HepG2 (cell line): ENCODE data around the gene HBS1L. TPM values are rescaled to one million over a fixed set of nuclear protein-coding genes. Genes with fewer than 3 reads are reported as not detected.

Experiments used
- ATAC-seq: fragments of 200-7000 bp; cut with Tn5 transposase; 3 replicates; pipeline ENCODE4 v1.9.1; 2020; ENCODE audit warnings: mild to moderate bottlenecking, moderate library complexity
- BruUV-seq: library from RNA; stranded (reverse); fragments of 400-500 nt; replicated peaks from 2 replicates; lab custom pipeline; 2021; lab: Mats Ljungman, UMichigan
- CTCF ChIA-PET: fragments of 300-600 bp; formaldehyde crosslinking; extraction: SDS; loops from one replicate; lab custom pipeline; 2021; ENCODE audit warnings: low total read pairs, inconsistent platforms, low intra/inter-chr PET ratio; lab: Yijun Ruan, JAX
- POLR2A ChIA-PET: fragments of 350-600 bp; sonication (Branson Sonifier 250); formaldehyde crosslinking; loops from one replicate; lab custom pipeline; 2020; ENCODE audit warnings: antibody characterized with exemption, inconsistent platforms; lab: Yijun Ruan, JAX
- DNase-seq: peaks from one replicate; pipeline ENCODE4 v3.0.0-alpha.2; 2015; ENCODE audit warnings: low spot score
- FAIRE-seq: peaks from 3 replicates; lab custom pipeline; 2011; peaks lifted over from hg19 to GRCh38; lab: Jason Lieb, UNC
- H2AFZ ChIP-seq: one replicate; pipeline ENCODE4 v1.6.1; 2011; ENCODE audit warnings: low read length, inconsistent platforms
- H3K27ac ChIP-seq: fragments of 300-600 bp; 3 replicates; pipeline ENCODE4 v1.8.0; 2011; ENCODE audit warnings: mixed run types, mild to moderate bottlenecking, mixed read lengths, low read length, inconsistent platforms; ENCODE audit not compliant: insufficient read depth; ENCODE audit errors: extremely low read length
- H3K27me3 ChIP-seq, 2 experiments: fragments of 200-600 bp in 1 of 2; 2 replicates in 1 of 2; 3 replicates in 1 of 2; pipeline versions ENCODE4 v1.6.0 to v1.8.0; 2011; ENCODE audit warnings: low read length in 2 of 2, mild to moderate bottlenecking in 2 of 2, moderate library complexity in 2 of 2, inconsistent platforms in 1 of 2; ENCODE audit not compliant: insufficient read depth in 2 of 2, control insufficient read depth in 1 of 2
- H3K36me3 ChIP-seq, 2 experiments: fragments of 200-600 bp in 1 of 2; replicated peaks in 1 of 2; 2 replicates in 1 of 2; 3 replicates in 1 of 2; pipeline versions ENCODE4 v1.5.1 to v1.8.0; 2011; ENCODE audit warnings: low read length in 2 of 2, inconsistent platforms in 1 of 2; ENCODE audit not compliant: insufficient read depth in 2 of 2, control insufficient read depth in 1 of 2
- H3K4me1 ChIP-seq: 2 replicates; pipeline ENCODE4 v1.5.1; 2012; ENCODE audit warnings: low read length, inconsistent platforms; ENCODE audit not compliant: insufficient read depth
- H3K4me2 ChIP-seq: 2 replicates; pipeline ENCODE4 v1.6.0; 2011; ENCODE audit warnings: low read depth, low read length, inconsistent platforms
- H3K4me3 ChIP-seq, 3 experiments: fragments of 200-600 bp in 1 of 3; sonication (generic), shearing (Covaris generic) in 1 of 3; replicated peaks in 1 of 3; 2 replicates each; pipeline ENCODE4 v1.5.1; 2011 to 2016; ENCODE audit warnings: low read length in 3 of 3, inconsistent platforms in 2 of 3, low read depth in 2 of 3, mild to moderate bottlenecking in 2 of 3, control low read depth in 1 of 3, mixed read lengths in 1 of 3; ENCODE audit not compliant: insufficient read depth in 1 of 3
- H3K79me2 ChIP-seq: one replicate; pipeline ENCODE4 v1.6.1; 2011; ENCODE audit warnings: low read length, inconsistent platforms; ENCODE audit not compliant: insufficient read depth
- H3K9ac ChIP-seq: 2 replicates; pipeline ENCODE4 v1.6.0; 2011; ENCODE audit warnings: mild to moderate bottlenecking, low read depth, low read length, inconsistent platforms; ENCODE audit not compliant: insufficient read depth
- H3K9me3 ChIP-seq: 2 replicates; pipeline ENCODE4 v1.5.1; 2012; ENCODE audit warnings: mild to moderate bottlenecking, low read length
- H4K20me1 ChIP-seq: 2 replicates; pipeline ENCODE4 v1.6.0; 2011; ENCODE audit warnings: inconsistent platforms, mild to moderate bottlenecking, low read length, moderate library complexity; ENCODE audit not compliant: insufficient read depth
- CREB3 ChIP-seq: sonication (generic); formaldehyde crosslinking; IDR thresholded peaks from 2 replicates; pipeline ENCODE4 v1.5.0; 2020; ENCODE audit warnings: missing genetic modification reagents
- E2F2 ChIP-seq: sonication (generic); formaldehyde crosslinking; IDR thresholded peaks from 2 replicates; pipeline ENCODE4 v1.4.0; 2020; ENCODE audit warnings: missing genetic modification reagents, borderline replicate concordance
- ELF3 ChIP-seq: IDR thresholded peaks from 2 replicates; pipeline ENCODE4 v1.6.1; 2016; ENCODE audit warnings: missing genetic modification reagents, missing compliant biosample characterization
- FOXO4 ChIP-seq: sonication (generic); formaldehyde crosslinking; conservative IDR thresholded peaks from 2 replicates; pipeline ENCODE4 v1.8.1; 2023; ENCODE audit warnings: missing genetic modification reagents
- SPEN ChIP-seq: sonication (generic); formaldehyde crosslinking; IDR thresholded peaks from 2 replicates; pipeline ENCODE4 v1.5.1; 2020; ENCODE audit warnings: low read depth, mild to moderate bottlenecking, missing genetic modification reagents
- TARDBP ChIP-seq: sonication (generic); formaldehyde crosslinking; IDR thresholded peaks from 2 replicates; pipeline ENCODE4 v1.8.0; 2022; ENCODE audit warnings: mild to moderate bottlenecking, missing genetic modification reagents
- ZNF138 ChIP-seq: sonication (generic); formaldehyde crosslinking; IDR thresholded peaks from 2 replicates; pipeline ENCODE4 v1.5.0; 2020; ENCODE audit warnings: mild to moderate bottlenecking, low read depth, missing genetic modification reagents
- ZNF468 ChIP-seq: sonication (generic); formaldehyde crosslinking; IDR thresholded peaks from 2 replicates; pipeline ENCODE4 v1.8.0; 2022; ENCODE audit warnings: mild to moderate bottlenecking, moderate library complexity, missing genetic modification reagents
- ZNF484 ChIP-seq: sonication (generic); formaldehyde crosslinking; IDR thresholded peaks from 2 replicates; pipeline ENCODE4 v1.5.1; 2020; ENCODE audit warnings: mild to moderate bottlenecking, low read depth, missing genetic modification reagents, borderline replicate concordance
- ZNF562 ChIP-seq: sonication (generic); formaldehyde crosslinking; IDR thresholded peaks from 2 replicates; pipeline ENCODE4 v1.8.0; 2022; ENCODE audit warnings: missing genetic modification reagents, borderline replicate concordance
- ZNF607 ChIP-seq: sonication (generic); formaldehyde crosslinking; IDR thresholded peaks from 2 replicates; pipeline ENCODE4 v1.5.1; 2020; ENCODE audit warnings: missing genetic modification reagents, mild to moderate bottlenecking, borderline replicate concordance
- ZUFSP ChIP-seq: sonication (generic); formaldehyde crosslinking; IDR thresholded peaks from 2 replicates; pipeline ENCODE4 v1.9.0; 2021; ENCODE audit warnings: missing genetic modification reagents, mild to moderate bottlenecking, borderline replicate concordance
- WGBS: methylation state at CpG from one replicate; pipeline ENCODE4 v1.1.6; 2017; ENCODE audit warnings: low lambda C conversion rate; 5-methylcytosine and 5-hydroxymethylcytosine counted together
- in situ Hi-C: cut with HindIII; loops from 2 replicates; pipeline ENCODE4 v1.10.0; 2017; ENCODE audit warnings: low pct_unique_long_range_greater_than_20kb; ENCODE audit not compliant: extremely low pct_ligation_motif_present
- intact Hi-C: fragments of 100-400 bp; cut with micrococcal nuclease; formaldehyde crosslinking; loops from one replicate; pipeline ENCODE4 v1.10.0; 2022; ENCODE audit not compliant: unreplicated experiment
- polyA plus RNA-seq, 8 experiments: library from polyadenylated mRNA; depleted of rRNA in 3 of 8; stranded (reverse) in 7 of 8; unstranded in 1 of 8; fragments of >200 nt; fragmentation: Illumina TruSeq in 4 of 8; extraction: Trizol in 4 of 8; gene quantifications; 2 replicates each; pipeline versions ENCODE4 v1.2.1 to v1.2.3, GENCODE V29; 2011 to 2016; ENCODE audit warnings: low read depth in 4 of 8, missing spikeins in 1 of 8, mixed read lengths in 1 of 8; ENCODE audit not compliant: insufficient read depth in 1 of 8
- total RNA-seq, 5 experiments: library from RNA; depleted of rRNA; stranded (reverse); fragments of >200 nt; fragmentation: Illumina TruSeq; extraction: Trizol; gene quantifications; 2 replicates each; pipeline ENCODE4 v1.2.3, GENCODE V29; 2016; ENCODE audit warnings: low read depth in 1 of 5

Gene HBS1L
- total and polyA plus RNA-seq, 2 of the 13 experiments (the other 11 are each of a cell fraction or from before 2014, with no cell fraction given) = 44.1 to 138 TPM

GRCh38 chr6:134936476-134936875, 118.1 kb downstream of the HBS1L start:
- DNase-seq (no peak), FAIRE-seq (no peak), ATAC-seq (no peak)
- H3K4me2 ChIP-seq = no peak overlapping the region
- ChIA-PET POLR2A (no interaction called here), CTCF (no interaction called here)
- H3K4me3 ChIP-seq = no peak overlapping the region
- H3K4me1 ChIP-seq = peaks cover 9% of the 10 kb centered on the region
- no peak overlapping the region for H3K9ac ChIP-seq
- no peaks in the 10 kb centered on the region for H3K36me3 ChIP-seq
- H3K9me3 ChIP-seq = no peaks in the 10 kb centered on the region
- no TSS peak for BruUV-seq
- TF ChIP-seq ELF3 (CRISPR knock-in tag) = no peak
- no peak for TF ChIP-seq ZNF468 (CRISPR knock-in tag)
- intact Hi-C loops (no loop called here), in situ Hi-C loops (loop anchor here (10.0 kb wide), 1 partner anchor 812 kb away; no protein-coding TSS in a partner anchor)
- H4K20me1 ChIP-seq = no peaks in the 10 kb centered on the region
- no peak overlapping the region for H2AFZ ChIP-seq
- H3K27me3 ChIP-seq = no peaks in the 10 kb centered on the region
- no peaks in the 10 kb centered on the region for H3K79me2 ChIP-seq
- H3K27ac ChIP-seq = no peak overlapping the region
- 98% methylated on average over 5 of the region's 5 CpGs for WGBS

- ATAC-seq (no peak), DNase-seq (no peak), FAIRE-seq (no peak)
- WGBS = 89% methylated on average over 5 of the region's 5 CpGs
- Histone ChIP-seq H3K4me3 (no peak overlapping the region), H3K9me3 (no peaks in the 10 kb centered on the region), H3K27me3 (no peaks in the 10 kb centered on the region), H2AFZ (no peak overlapping the region), H3K27ac (no peak overlapping the region), H3K4me2 (no peak overlapping the region), H3K36me3 (no peaks in the 10 kb centered on the region), H3K9ac (no peak overlapping the region), H3K79me2 (no peaks in the 10 kb centered on the region), H4K20me1 (no peaks in the 10 kb centered on the region), H3K4me1 (peaks cover 9% of the 10 kb centered on the region)
- POLR2A ChIA-PET = no interaction called here
- intact Hi-C loops = no loop called here
- no TSS peak for BruUV-seq
- CTCF ChIA-PET = no interaction called here
- in situ Hi-C loops = loop anchor here (10.0 kb wide), 1 partner anchor 810 kb away; no protein-coding TSS in a partner anchor
- TF ChIP-seq FOXO4 (CRISPR knock-in tag) = no peak
- no peak for TF ChIP-seq SPEN (CRISPR knock-in tag)
- TF ChIP-seq ZNF562 (CRISPR knock-in tag) = no peak
- TF ChIP-seq TARDBP (CRISPR knock-in tag) = no peak
- no peak for TF ChIP-seq E2F2 (CRISPR knock-in tag)
- no peak for TF ChIP-seq ZNF607 (CRISPR knock-in tag)
- TF ChIP-seq CREB3 (CRISPR knock-in tag) = no peak
- no peak for TF ChIP-seq ZUFSP (CRISPR knock-in tag)
- no peak for TF ChIP-seq ZNF138 (CRISPR knock-in tag)
- no peak for TF ChIP-seq ZNF484
Measured at GRCh38 chr6:134934793-134935485, 119.7 kb downstream of the HBS1L start.
